Measurements from ENCODE around the gene UTS2B. TPM values are rescaled to one million over a fixed set of nuclear protein-coding genes. Genes with fewer than 3 reads are reported as not detected.

Gene UTS2B
- total and polyA plus RNA-seq, 9 of the 15 experiments (the other 6 are each of a cell fraction or from before 2014, with no cell fraction given) = 0.06 TPM; not detected in 8

DNA sequence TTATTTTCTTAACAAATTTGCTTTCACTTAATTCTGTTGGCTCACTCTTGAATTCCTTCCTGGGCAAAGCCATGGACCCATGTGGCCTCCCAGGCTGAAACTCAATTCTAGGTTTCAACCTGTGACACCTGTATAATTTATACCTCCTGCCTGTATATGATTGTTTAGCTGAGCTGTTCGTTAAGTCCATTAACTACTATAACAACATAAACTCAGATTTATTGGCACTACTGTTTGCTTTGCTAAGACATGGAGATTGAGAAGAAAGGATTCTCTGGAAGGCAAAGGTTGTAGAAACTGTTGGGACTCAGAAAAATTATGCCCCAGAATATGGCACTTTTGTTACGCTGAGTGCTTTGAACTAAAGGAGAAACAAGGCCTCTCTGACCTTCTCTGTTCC, 27.9 kb downstream of the UTS2B start:
- no peak overlapping the region for H3K9ac ChIP-seq (ENCODE audit: insufficient read depth in 1 of 2, low read depth in 2 of 2, low read length in 2 of 2)
- H3K79me2 ChIP-seq (ENCODE audit: control insufficient read depth, insufficient read depth, low read length) = no peaks in the 10 kb centered on the region
- no peak overlapping the region for H2AFZ ChIP-seq (ENCODE audit: low read depth, low read length)
- WGBS (ENCODE audit: insufficient coverage, low coverage, missing lambda C conversion rate) = 0% methylated on average over 2 of the region's 2 CpGs
- CTCF ChIA-PET (ENCODE audit: low intra/inter-chr PET ratio) = no interaction called here
- POLR2A ChIA-PET = no interaction called here
- no peak overlapping the region for H3K27ac ChIP-seq (ENCODE audit: extremely low read depth, low read depth, low read length)
- no peaks in the 10 kb centered on the region for H3K9me1 ChIP-seq (ENCODE audit: control insufficient read depth, insufficient read depth, low read length)
- DNase-seq (ENCODE audit: extremely low read depth in 1 of 4, low spot score in 3 of 4) = no peak
- no peak overlapping the region for H3K4me2 ChIP-seq (ENCODE audit: insufficient read depth, low read length)
- TF ChIP-seq, protein P1, sequence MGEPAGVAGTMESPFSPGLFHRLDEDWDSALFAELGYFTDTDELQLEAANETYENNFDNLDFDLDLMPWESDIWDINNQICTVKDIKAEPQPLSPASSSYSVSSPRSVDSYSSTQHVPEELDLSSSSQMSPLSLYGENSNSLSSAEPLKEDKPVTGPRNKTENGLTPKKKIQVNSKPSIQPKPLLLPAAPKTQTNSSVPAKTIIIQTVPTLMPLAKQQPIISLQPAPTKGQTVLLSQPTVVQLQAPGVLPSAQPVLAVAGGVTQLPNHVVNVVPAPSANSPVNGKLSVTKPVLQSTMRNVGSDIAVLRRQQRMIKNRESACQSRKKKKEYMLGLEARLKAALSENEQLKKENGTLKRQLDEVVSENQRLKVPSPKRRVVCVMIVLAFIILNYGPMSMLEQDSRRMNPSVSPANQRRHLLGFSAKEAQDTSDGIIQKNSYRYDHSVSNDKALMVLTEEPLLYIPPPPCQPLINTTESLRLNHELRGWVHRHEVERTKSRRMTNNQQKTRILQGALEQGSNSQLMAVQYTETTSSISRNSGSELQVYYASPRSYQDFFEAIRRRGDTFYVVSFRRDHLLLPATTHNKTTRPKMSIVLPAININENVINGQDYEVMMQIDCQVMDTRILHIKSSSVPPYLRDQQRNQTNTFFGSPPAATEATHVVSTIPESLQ (CRISPR knock-in tag; IDR thresholded peaks at IDR 0.05) = no peak
- TF ChIP-seq ZNF717 (CRISPR knock-in tag; IDR thresholded peaks at IDR 0.05) = no peak
- no peak for TF ChIP-seq ARID1B (IDR thresholded peaks at IDR 0.05)
- no peak for TF ChIP-seq NRF1 (conservative IDR thresholded peaks at IDR 0.05 in 1 of 2, IDR thresholded peaks at IDR 0.05 in 1 of 2)
- no peak for TF ChIP-seq RBM34 (IDR thresholded peaks at IDR 0.05; ENCODE audit: borderline replicate concordance, insufficient read depth, low read length)
- no peak for TF ChIP-seq NCOA1 (IDR thresholded peaks at IDR 0.05; ENCODE audit: low read depth)
- TF ChIP-seq RCOR1 (IDR thresholded peaks at IDR 0.05; ENCODE audit: borderline replicate concordance in 1 of 2, low read depth in 2 of 2, low read length in 2 of 2) = no peak
- TF ChIP-seq PHB (CRISPR knock-in tag; IDR thresholded peaks at IDR 0.05) = no peak
- TF ChIP-seq, protein P2, sequence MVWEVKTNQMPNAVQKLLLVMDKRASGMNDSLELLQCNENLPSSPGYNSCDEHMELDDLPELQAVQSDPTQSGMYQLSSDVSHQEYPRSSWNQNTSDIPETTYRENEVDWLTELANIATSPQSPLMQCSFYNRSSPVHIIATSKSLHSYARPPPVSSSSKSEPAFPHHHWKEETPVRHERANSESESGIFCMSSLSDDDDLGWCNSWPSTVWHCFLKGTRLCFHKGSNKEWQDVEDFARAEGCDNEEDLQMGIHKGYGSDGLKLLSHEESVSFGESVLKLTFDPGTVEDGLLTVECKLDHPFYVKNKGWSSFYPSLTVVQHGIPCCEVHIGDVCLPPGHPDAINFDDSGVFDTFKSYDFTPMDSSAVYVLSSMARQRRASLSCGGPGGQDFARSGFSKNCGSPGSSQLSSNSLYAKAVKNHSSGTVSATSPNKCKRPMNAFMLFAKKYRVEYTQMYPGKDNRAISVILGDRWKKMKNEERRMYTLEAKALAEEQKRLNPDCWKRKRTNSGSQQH (CRISPR knock-in tag; IDR thresholded peaks at IDR 0.05) = no peak
- TF ChIP-seq, protein P3, sequence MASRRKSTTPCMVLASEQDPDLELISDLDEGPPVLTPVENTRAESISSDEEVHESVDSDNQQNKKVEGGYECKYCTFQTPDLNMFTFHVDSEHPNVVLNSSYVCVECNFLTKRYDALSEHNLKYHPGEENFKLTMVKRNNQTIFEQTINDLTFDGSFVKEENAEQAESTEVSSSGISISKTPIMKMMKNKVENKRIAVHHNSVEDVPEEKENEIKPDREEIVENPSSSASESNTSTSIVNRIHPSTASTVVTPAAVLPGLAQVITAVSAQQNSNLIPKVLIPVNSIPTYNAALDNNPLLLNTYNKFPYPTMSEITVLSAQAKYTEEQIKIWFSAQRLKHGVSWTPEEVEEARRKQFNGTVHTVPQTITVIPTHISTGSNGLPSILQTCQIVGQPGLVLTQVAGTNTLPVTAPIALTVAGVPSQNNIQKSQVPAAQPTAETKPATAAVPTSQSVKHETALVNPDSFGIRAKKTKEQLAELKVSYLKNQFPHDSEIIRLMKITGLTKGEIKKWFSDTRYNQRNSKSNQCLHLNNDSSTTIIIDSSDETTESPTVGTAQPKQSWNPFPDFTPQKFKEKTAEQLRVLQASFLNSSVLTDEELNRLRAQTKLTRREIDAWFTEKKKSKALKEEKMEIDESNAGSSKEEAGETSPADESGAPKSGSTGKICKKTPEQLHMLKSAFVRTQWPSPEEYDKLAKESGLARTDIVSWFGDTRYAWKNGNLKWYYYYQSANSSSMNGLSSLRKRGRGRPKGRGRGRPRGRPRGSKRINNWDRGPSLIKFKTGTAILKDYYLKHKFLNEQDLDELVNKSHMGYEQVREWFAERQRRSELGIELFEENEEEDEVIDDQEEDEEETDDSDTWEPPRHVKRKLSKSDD (conservative IDR thresholded peaks at IDR 0.05; ENCODE audit: low read length) = no peak
- TF ChIP-seq, protein P4, sequence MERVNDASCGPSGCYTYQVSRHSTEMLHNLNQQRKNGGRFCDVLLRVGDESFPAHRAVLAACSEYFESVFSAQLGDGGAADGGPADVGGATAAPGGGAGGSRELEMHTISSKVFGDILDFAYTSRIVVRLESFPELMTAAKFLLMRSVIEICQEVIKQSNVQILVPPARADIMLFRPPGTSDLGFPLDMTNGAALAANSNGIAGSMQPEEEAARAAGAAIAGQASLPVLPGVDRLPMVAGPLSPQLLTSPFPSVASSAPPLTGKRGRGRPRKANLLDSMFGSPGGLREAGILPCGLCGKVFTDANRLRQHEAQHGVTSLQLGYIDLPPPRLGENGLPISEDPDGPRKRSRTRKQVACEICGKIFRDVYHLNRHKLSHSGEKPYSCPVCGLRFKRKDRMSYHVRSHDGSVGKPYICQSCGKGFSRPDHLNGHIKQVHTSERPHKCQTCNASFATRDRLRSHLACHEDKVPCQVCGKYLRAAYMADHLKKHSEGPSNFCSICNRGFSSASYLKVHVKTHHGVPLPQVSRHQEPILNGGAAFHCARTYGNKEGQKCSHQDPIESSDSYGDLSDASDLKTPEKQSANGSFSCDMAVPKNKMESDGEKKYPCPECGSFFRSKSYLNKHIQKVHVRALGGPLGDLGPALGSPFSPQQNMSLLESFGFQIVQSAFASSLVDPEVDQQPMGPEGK (CRISPR knock-in tag; IDR thresholded peaks at IDR 0.05; ENCODE audit: borderline replicate concordance) = no peak
- no peak for TF ChIP-seq ZC3H8 (IDR thresholded peaks at IDR 0.05)
- H3K36me3 ChIP-seq (ENCODE audit: control insufficient read depth, insufficient read depth, low read length) = no peaks in the 10 kb centered on the region
- intact Hi-C loops (cut with micrococcal nuclease) = no loop called here
- H3K27me3 ChIP-seq (ENCODE audit: control insufficient read depth in 2 of 2, insufficient read depth in 2 of 2, low read length in 2 of 2) = peaks cover 0 to 7% of the 10 kb centered on the region in 2 experiments; a peak in 2 of 5 replicates
- no peaks in the 10 kb centered on the region for H4K20me1 ChIP-seq (replicated peaks; ENCODE audit: control insufficient read depth, insufficient read depth, low read length)
- no peak for ATAC-seq
- no peak overlapping the region for H3K4me3 ChIP-seq
- no peak for FAIRE-seq
- no TSS peak for BruUV-seq (replicated peaks)
- no peaks in the 10 kb centered on the region for H3K9me3 ChIP-seq (replicated peaks; ENCODE audit: control insufficient read depth, insufficient read depth, low read depth, low read length)
- H3K4me1 ChIP-seq (replicated peaks in 1 of 2; ENCODE audit: control insufficient read depth in 2 of 2, insufficient read depth in 2 of 2, low read length in 2 of 2) = no peaks in the 10 kb centered on the region
- in situ Hi-C loops (cut with MboI) = no loop called here

All from K562 (cell line).